Activated T-helper 1 cell treated with anti-CD3 and anti-CD28 coated beads, Interleukin-2, amount 50 U/mL, for 16 hours (primary cell): ENCODE data around the gene DOCK9.

Experiments used
- DNase-seq, 2 donors: peaks; one replicate each; pipeline ENCODE4 v3.0.0-alpha.2; 2020; ENCODE audit warnings: low read depth in 1 of 2, low spot score in 1 of 2

Gene DOCK9

GRCh38 chr13:98752467-98753290, 225.2 kb downstream of the DOCK9 start, which contains the start of gene SLC15A1:
TSS of gene SLC15A1 (minus strand) at chr13:98752672. CDS start at chr13:98752598, 74 bp downstream.
- DNase-seq = no peak

- DNase-seq = no peak
These were observed 225.9 kb downstream of the DOCK9 start for GRCh38 chr13:98751861-98752466.

GRCh38 chr13:98751367-98751782, 226.5 kb downstream of the DOCK9 start:
- DNase-seq = no peak

- no peak for DNase-seq
These were observed 228.4 kb downstream of the DOCK9 start for GRCh38 chr13:98749501-98749900.

GRCh38 chr13:98746968-98747367, 230.9 kb downstream of the DOCK9 start:
- no peak for DNase-seq
